ENCODE results near the gene ACVR1C.
"Not testable (repeated sequence)": the region's sequence is repeated elsewhere in the genome, so short reads cannot be mapped to it uniquely, and the experiment has no call there.

ACVR1C gene

GRCh38 chr2:157574165-157574564, 54.5 kb downstream of the ACVR1C start:
- Histone ChIP-seq H3K9me3 (ENCODE audit: insufficient read depth, low read depth, low read length) (no peaks in the 10 kb centered on the region), H3K4me3 (ENCODE audit: low read length, poor library complexity, severe bottlenecking) (no peak overlapping the region), H3K79me2 (ENCODE audit: insufficient read depth, low read length) (no peaks in the 10 kb centered on the region), H3K27me3 (ENCODE audit: insufficient read depth, low read length, poor library complexity, severe bottlenecking) (no peaks in the 10 kb centered on the region), H4K20me1 (ENCODE audit: insufficient read depth, low read length, poor library complexity, severe bottlenecking) (no peaks in the 10 kb centered on the region), H2AFZ (ENCODE audit: low read length) (no peak overlapping the region), H3K36me3 (ENCODE audit: insufficient read depth, low read length) (no peaks in the 10 kb centered on the region), H3K9me2 (replicated peaks; ENCODE audit: low read depth, low read length) (no peaks in the 10 kb centered on the region), H3K4me1 (ENCODE audit: insufficient read depth, low read length, poor library complexity, severe bottlenecking) (no peaks in the 10 kb centered on the region), H3F3A (ENCODE audit: low read depth) (no peaks in the 10 kb centered on the region), H3K9ac (ENCODE audit: low read depth, low read length, poor library complexity, severe bottlenecking) (no peak overlapping the region), H3K4me2 (ENCODE audit: low read depth, low read length, poor library complexity, severe bottlenecking) (no peak overlapping the region)
- TF ChIP-seq CTCF (conservative IDR thresholded peaks at IDR 0.05; ENCODE audit: low read length), result no peak
- no peak for TF ChIP-seq EZH2phosphoT487 (IDR thresholded peaks at IDR 0.05; ENCODE audit: borderline replicate concordance)

- Histone ChIP-seq H3K4me3 (ENCODE audit: low read length, poor library complexity, severe bottlenecking) (no peak overlapping the region), H3K79me2 (ENCODE audit: insufficient read depth, low read length) (no peaks in the 10 kb centered on the region), H3K9ac (ENCODE audit: low read depth, low read length, poor library complexity, severe bottlenecking) (no peak overlapping the region), H3K9me2 (replicated peaks; ENCODE audit: low read depth, low read length) (no peaks in the 10 kb centered on the region), H3F3A (ENCODE audit: low read depth) (no peaks in the 10 kb centered on the region), H3K4me2 (ENCODE audit: low read depth, low read length, poor library complexity, severe bottlenecking) (no peak overlapping the region), H3K9me3 (ENCODE audit: insufficient read depth, low read depth, low read length) (no peaks in the 10 kb centered on the region), H3K27me3 (ENCODE audit: insufficient read depth, low read length, poor library complexity, severe bottlenecking) (no peaks in the 10 kb centered on the region), H3K4me1 (ENCODE audit: insufficient read depth, low read length, poor library complexity, severe bottlenecking) (no peaks in the 10 kb centered on the region), H2AFZ (ENCODE audit: low read length) (no peak overlapping the region), H4K20me1 (ENCODE audit: insufficient read depth, low read length, poor library complexity, severe bottlenecking) (no peaks in the 10 kb centered on the region), H3K36me3 (ENCODE audit: insufficient read depth, low read length) (no peaks in the 10 kb centered on the region)
- no peak for TF ChIP-seq EZH2phosphoT487 (IDR thresholded peaks at IDR 0.05; ENCODE audit: borderline replicate concordance)
- TF ChIP-seq CTCF (conservative IDR thresholded peaks at IDR 0.05; ENCODE audit: low read length), result peak; percentile 35
Measured at GRCh38 chr2:157572725-157573124, 55.9 kb downstream of the ACVR1C start.

- not testable (repeated sequence) for H3K27me3 ChIP-seq (ENCODE audit: insufficient read depth, low read length, poor library complexity, severe bottlenecking); H3K4me2 ChIP-seq (ENCODE audit: low read depth, low read length, poor library complexity, severe bottlenecking); H3K4me3 ChIP-seq (ENCODE audit: low read length, poor library complexity, severe bottlenecking); H3K79me2 ChIP-seq (ENCODE audit: insufficient read depth, low read length); H3F3A ChIP-seq (ENCODE audit: low read depth); H3K9me2 ChIP-seq (replicated peaks; ENCODE audit: low read depth, low read length); H2AFZ ChIP-seq (ENCODE audit: low read length); H3K9me3 ChIP-seq (ENCODE audit: insufficient read depth, low read depth, low read length); H4K20me1 ChIP-seq (ENCODE audit: insufficient read depth, low read length, poor library complexity, severe bottlenecking); H3K36me3 ChIP-seq (ENCODE audit: insufficient read depth, low read length); H3K4me1 ChIP-seq (ENCODE audit: insufficient read depth, low read length, poor library complexity, severe bottlenecking); H3K9ac ChIP-seq (ENCODE audit: low read depth, low read length, poor library complexity, severe bottlenecking)
Measured at GRCh38 chr2:157566623-157567022, 62.0 kb downstream of the ACVR1C start.

GRCh38 chr2:157566113-157566512, 62.6 kb downstream of the ACVR1C start:
- not testable (repeated sequence) for H3K36me3 ChIP-seq (ENCODE audit: insufficient read depth, low read length); H3K4me3 ChIP-seq (ENCODE audit: low read length, poor library complexity, severe bottlenecking); H3K79me2 ChIP-seq (ENCODE audit: insufficient read depth, low read length); H3K27me3 ChIP-seq (ENCODE audit: insufficient read depth, low read length, poor library complexity, severe bottlenecking); H3K9me2 ChIP-seq (replicated peaks; ENCODE audit: low read depth, low read length); H4K20me1 ChIP-seq (ENCODE audit: insufficient read depth, low read length, poor library complexity, severe bottlenecking); H3K4me1 ChIP-seq (ENCODE audit: insufficient read depth, low read length, poor library complexity, severe bottlenecking); H3K4me2 ChIP-seq (ENCODE audit: low read depth, low read length, poor library complexity, severe bottlenecking); H2AFZ ChIP-seq (ENCODE audit: low read length); H3F3A ChIP-seq (ENCODE audit: low read depth); H3K9me3 ChIP-seq (ENCODE audit: insufficient read depth, low read depth, low read length); H3K9ac ChIP-seq (ENCODE audit: low read depth, low read length, poor library complexity, severe bottlenecking)

Measured in Loucy (cell line).